ENCODE measurements around the gene KDSR. TPM values are rescaled to one million over a fixed set of nuclear protein-coding genes. Genes with fewer than 3 reads are reported as not detected.

The KDSR gene
- total RNA-seq, 1 donor from 2014 or later = 15.3 TPM

- Mint-ChIP-seq H3K4me3 (no peak overlapping the region), H3K4me1 (peaks cover 83% of the 10 kb centered on the region), H3K27me3 (no peaks in the 10 kb centered on the region), H3K36me3 (ENCODE audit: low read depth) (peaks cover 78% of the 10 kb centered on the region), H3K27ac (peak overlapping the region; percentile 77), H3K9me3 (no peaks in the 10 kb centered on the region)
- DNase-seq (no peak), ATAC-seq (ENCODE audit: low read depth) (peak; percentile 53)
- TF ChIP-seq CTCF (IDR thresholded peaks at IDR 0.05) = no peak
- intact Hi-C loops (cut with micrococcal nuclease) = no loop called here
- CTCF ChIA-PET = interaction anchor here (2.2 kb wide), 1 partner anchor 17 kb away, joined by 6 read pairs; no protein-coding TSS in a partner anchor
- POLR2A ChIA-PET = interaction anchor here (0.6 to 1.4 kb wide), 6 partner anchors 8 to 127 kb away, joined by 3 to 4 read pairs (median 4); no protein-coding TSS in a partner anchor
Observed at GRCh38 chr18:63299837-63300745, 66.9 kb downstream of the KDSR start.

- CTCF ChIA-PET = interaction anchor here (2.2 kb wide), 1 partner anchor 19 kb away, joined by 6 read pairs; no protein-coding TSS in a partner anchor
- TF ChIP-seq CTCF (IDR thresholded peaks at IDR 0.05) = no peak
- H3K4me1 Mint-ChIP-seq = peaks cover 73% of the 10 kb centered on the region
- peaks cover 78% of the 10 kb centered on the region for H3K36me3 Mint-ChIP-seq (ENCODE audit: low read depth)
- H3K27ac Mint-ChIP-seq = peak overlapping the region; percentile 77
- no peaks in the 10 kb centered on the region for H3K9me3 Mint-ChIP-seq
- no peak for ATAC-seq (ENCODE audit: low read depth)
- POLR2A ChIA-PET = interaction anchor here (0.6 to 1.5 kb wide), 9 partner anchors 9 to 125 kb away, joined by 3 to 5 read pairs (median 3); no protein-coding TSS in a partner anchor
- no peak for DNase-seq
- H3K4me3 Mint-ChIP-seq = no peak overlapping the region
- H3K27me3 Mint-ChIP-seq = no peaks in the 10 kb centered on the region
- intact Hi-C loops (cut with micrococcal nuclease) = no loop called here
Observed at GRCh38 chr18:63298400-63299365, 68.3 kb downstream of the KDSR start.

GRCh38 chr18:63297687-63298399 lies 69.2 kb downstream of the KDSR start:
- no peak for TF ChIP-seq CTCF (IDR thresholded peaks at IDR 0.05)

GRCh38 chr18:63293935-63294334 lies 73.1 kb downstream of the KDSR start:
- Mint-ChIP-seq H3K4me1 (peaks cover 25% of the 10 kb centered on the region), H3K36me3 (ENCODE audit: low read depth) (peaks cover 58% of the 10 kb centered on the region), H3K4me3 (peak overlapping the region; percentile 64), H3K27me3 (no peaks in the 10 kb centered on the region), H3K27ac (no peak overlapping the region), H3K9me3 (no peaks in the 10 kb centered on the region)
- ChIA-PET POLR2A (interaction anchor here (0.6 to 7.1 kb wide), 11 partner anchors 9 to 163 kb away, joined by 3 to 90 read pairs (median 6); no protein-coding TSS in a partner anchor), CTCF (interaction anchor here (1.0 to 1.4 kb wide), 3 partner anchors 17 to 139 kb away, joined by 3 to 6 read pairs (median 5); no protein-coding TSS in a partner anchor)
- TF ChIP-seq CTCF (IDR thresholded peaks at IDR 0.05) = no peak
- intact Hi-C loops (cut with micrococcal nuclease) = loop anchor here (1.0 kb wide), 5 partner anchors 9 to 135 kb away; no protein-coding TSS in a partner anchor
- ATAC-seq (ENCODE audit: low read depth) (no peak), DNase-seq (no peak)

More at GRCh38 chr18:63297687-63298399, 69.2 kb downstream of the KDSR start:
- intact Hi-C loops (cut with micrococcal nuclease) = no loop called here
- Mint-ChIP-seq H3K9me3 (no peaks in the 10 kb centered on the region), H3K4me3 (no peak overlapping the region), H3K4me1 (peaks cover 64% of the 10 kb centered on the region), H3K36me3 (ENCODE audit: low read depth) (peaks cover 81% of the 10 kb centered on the region), H3K27me3 (no peaks in the 10 kb centered on the region), H3K27ac (peak overlapping the region; percentile 27)
- ATAC-seq (ENCODE audit: low read depth) = no peak
- ChIA-PET CTCF (interaction anchor here (2.2 kb wide), 1 partner anchor 20 kb away, joined by 6 read pairs; no protein-coding TSS in a partner anchor), POLR2A (interaction anchor here (0.6 to 1.5 kb wide), 5 partner anchors 9 to 93 kb away, joined by 3 to 5 read pairs (median 3); no protein-coding TSS in a partner anchor)
- DNase-seq = no peak
